HG02938 (cell line): ENCODE data around the gene KRT33A.

Experiments used
- ATAC-seq: cut with Tn5 transposase; IDR thresholded peaks from one replicate; pipeline ENCODE4 v1.9.1; 2021; ENCODE audit warnings: mild to moderate bottlenecking, moderate library complexity; ENCODE audit not compliant: unreplicated experiment

Gene KRT33A

GRCh38 chr17:41304091-41304490 is 46.5 kb downstream of the KRT33A start:
- ATAC-seq, result no peak

- no peak for ATAC-seq
Measured at GRCh38 chr17:41302981-41303380, 47.6 kb downstream of the KRT33A start.

DNA sequence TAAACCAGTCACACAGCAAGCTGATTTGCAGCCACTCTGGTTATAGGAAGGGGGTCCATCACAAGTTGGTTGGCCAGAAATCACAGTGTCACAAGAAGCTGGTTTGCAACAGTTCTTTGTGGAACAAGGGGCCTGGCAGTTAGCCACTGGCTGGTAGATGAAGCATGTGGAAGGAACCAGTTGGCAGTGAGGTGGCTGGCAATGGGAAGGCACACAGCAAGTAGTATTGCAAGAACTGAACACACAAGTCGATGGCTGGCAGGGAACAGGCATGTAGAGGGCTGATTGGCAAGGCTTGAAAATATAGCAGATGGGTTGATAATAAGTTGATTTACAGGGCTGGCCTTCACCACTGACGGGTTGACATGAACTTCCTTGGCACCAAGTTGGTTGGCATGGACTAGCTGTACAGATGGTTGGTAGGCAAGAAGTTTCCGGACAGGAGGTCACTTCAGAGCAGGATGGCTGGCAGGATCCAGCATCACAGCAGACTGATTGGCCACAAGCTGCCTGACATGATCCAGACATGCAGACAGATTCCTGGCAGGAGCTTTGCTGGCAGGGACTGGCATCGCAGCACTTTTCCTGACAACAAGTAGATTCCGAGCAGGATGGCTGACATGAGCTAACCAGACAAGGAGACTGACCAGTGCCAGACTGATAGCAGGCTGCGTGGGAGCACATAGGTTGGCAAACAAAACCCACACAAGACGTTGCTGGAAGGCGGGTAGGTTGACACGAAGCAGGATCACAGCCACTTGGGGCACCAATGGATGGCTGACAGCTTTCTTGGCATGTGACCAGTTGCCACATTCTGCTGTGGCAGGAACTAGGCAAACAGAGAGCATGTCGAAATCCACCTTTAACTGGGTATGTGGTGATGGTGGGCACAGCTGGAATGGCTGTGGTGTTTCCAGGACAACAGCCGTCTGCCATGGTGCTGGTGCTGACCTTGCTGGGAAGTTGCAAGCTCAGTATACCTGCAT is 48.4 kb downstream of the KRT33A start, which contains the start of gene KRTAP29-1:
TSS of gene KRTAP29-1 (minus strand) at position 936 of the 986 bp plus-strand sequence. CDS start at position 936, 0 bp downstream.
- no peak for ATAC-seq

DNA sequence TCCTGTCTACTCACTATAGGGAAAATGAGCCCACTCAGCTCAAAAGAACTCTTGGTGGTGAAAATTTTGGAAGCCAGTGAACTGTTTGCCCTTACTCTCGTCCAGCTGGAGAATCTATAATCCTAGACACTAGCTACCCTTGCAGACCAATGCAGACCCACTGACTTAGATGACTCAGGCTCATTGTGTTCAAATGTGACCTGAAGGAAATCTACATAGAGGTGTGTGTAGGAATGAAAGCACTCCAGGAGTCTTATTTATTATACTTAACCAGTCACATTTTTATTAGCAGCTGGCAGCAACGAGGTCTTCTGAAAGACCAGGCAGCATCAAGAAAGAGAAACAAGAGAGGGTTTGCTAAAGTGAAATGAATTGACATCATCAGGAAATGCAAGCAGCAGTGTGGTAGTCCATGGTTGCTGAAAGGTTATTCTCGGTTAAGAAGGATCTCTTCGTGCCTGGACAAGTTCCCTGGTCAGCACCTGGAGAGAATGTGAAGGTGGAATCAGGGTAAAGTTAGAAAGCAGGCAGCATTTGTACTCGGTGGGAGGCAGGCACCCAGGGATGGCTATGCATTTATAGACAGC is 49.3 kb downstream of the KRT33A start:
- no peak for ATAC-seq

DNA sequence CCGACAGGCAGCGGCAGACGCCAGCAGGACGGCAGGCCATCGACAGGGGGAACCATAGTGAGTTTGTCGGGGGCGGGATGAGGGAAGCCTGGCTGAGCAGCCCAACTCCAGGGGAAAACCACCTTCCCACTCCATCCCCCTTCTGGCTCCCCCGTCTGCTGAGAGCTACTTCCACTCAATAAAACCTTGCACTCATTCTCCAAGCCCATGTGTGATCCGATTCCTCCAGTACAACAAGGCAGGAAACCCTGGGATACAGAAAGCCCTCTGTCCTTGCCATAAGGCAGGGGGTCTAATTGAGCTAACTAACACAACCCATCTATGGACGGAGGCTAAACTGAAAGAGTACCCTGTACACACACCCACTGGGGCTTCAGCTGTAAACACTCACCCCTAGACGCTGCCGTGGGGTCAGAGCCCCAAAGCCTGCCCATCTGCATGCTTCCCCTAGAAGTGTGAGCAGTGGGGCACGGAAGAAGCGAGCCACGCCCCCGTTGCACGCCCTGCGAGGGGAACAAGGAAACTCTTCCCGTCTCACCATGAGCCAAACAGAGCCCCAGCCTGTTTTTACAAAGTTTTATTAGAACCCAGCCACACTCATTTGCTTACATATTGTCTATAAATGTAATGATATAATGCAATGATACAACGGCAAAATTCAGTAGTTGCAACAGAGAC is 52.0 kb downstream of the KRT33A start:
- no peak for ATAC-seq

- ATAC-seq, result no peak
Measured at GRCh38 chr17:41296846-41297245, 53.8 kb downstream of the KRT33A start.
